Trophoblast cell (in vitro differentiated cells and primary cell): Measurements from ENCODE around the gene MXD4.

Experiments used
- DNase-seq, 2 donors: peaks; one replicate each; pipeline ENCODE4 v3.0.0-alpha.2; 2016
- H2AFZ ChIP-seq: 2 replicates; pipeline ENCODE4 v1.6.1; 2013; ENCODE audit warnings: low read length, moderate library complexity, mild to moderate bottlenecking; ENCODE audit not compliant: insufficient read depth, poor library complexity
- H2AK5ac ChIP-seq: 2 replicates; pipeline ENCODE4 v1.6.1; 2013; ENCODE audit warnings: mild to moderate bottlenecking, low read length
- H2BK120ac ChIP-seq: 2 replicates; pipeline ENCODE4 v1.6.1; 2013; ENCODE audit warnings: low read length, mild to moderate bottlenecking, moderate library complexity; ENCODE audit not compliant: insufficient read depth, poor library complexity
- H2BK12ac ChIP-seq: 2 replicates; pipeline ENCODE4 v1.6.1; 2013; ENCODE audit warnings: mild to moderate bottlenecking, low read length, moderate library complexity
- H2BK5ac ChIP-seq: 2 replicates; pipeline ENCODE4 v1.6.1; 2013; ENCODE audit warnings: low read length, low read depth, moderate library complexity, mild to moderate bottlenecking; ENCODE audit not compliant: poor library complexity
- H3K14ac ChIP-seq: 2 replicates; pipeline ENCODE4 v1.6.1; 2013; ENCODE audit warnings: mild to moderate bottlenecking, low read length
- H3K18ac ChIP-seq: 2 replicates; pipeline ENCODE4 v1.6.1; 2013; ENCODE audit warnings: mild to moderate bottlenecking, low read length
- H3K23ac ChIP-seq: 2 replicates; pipeline ENCODE4 v1.6.1; 2013; ENCODE audit warnings: low read length
- H3K27ac ChIP-seq: 2 replicates; pipeline ENCODE4 v1.5.1; 2013; ENCODE audit warnings: low read depth, mild to moderate bottlenecking, inconsistent platforms, low read length, moderate library complexity
- H3K27me3 ChIP-seq: 2 replicates; pipeline ENCODE4 v1.6.1; 2013; ENCODE audit warnings: inconsistent platforms, mild to moderate bottlenecking, low read length, moderate library complexity; ENCODE audit not compliant: insufficient read depth
- H3K36me3 ChIP-seq, 2 experiments: 1 replicate in 1 of 2; 2 replicates in 1 of 2; pipeline ENCODE4 v1.6.1; 2013; ENCODE audit warnings: low read length in 2 of 2, mild to moderate bottlenecking in 2 of 2, moderate library complexity in 1 of 2; ENCODE audit not compliant: insufficient read depth in 2 of 2, control insufficient read depth in 1 of 2
- H3K4ac ChIP-seq: 2 replicates; pipeline ENCODE4 v1.6.1; 2013; ENCODE audit warnings: low read depth, mild to moderate bottlenecking, low read length, moderate library complexity
- H3K4me1 ChIP-seq, 2 experiments: 1 replicate in 1 of 2; 2 replicates in 1 of 2; pipeline ENCODE4 v1.6.1; 2013; ENCODE audit warnings: low read length in 2 of 2, mild to moderate bottlenecking in 2 of 2, moderate library complexity in 1 of 2; ENCODE audit not compliant: insufficient read depth in 2 of 2, control insufficient read depth in 1 of 2
- H3K4me2 ChIP-seq: 2 replicates; pipeline ENCODE4 v1.6.1; 2013; ENCODE audit warnings: inconsistent platforms, mild to moderate bottlenecking, low read length, moderate library complexity
- H3K4me3 ChIP-seq: 2 replicates; pipeline ENCODE4 v1.5.1; 2013; ENCODE audit warnings: mild to moderate bottlenecking, low read depth, low read length, inconsistent platforms
- H3K79me1 ChIP-seq: one replicate; pipeline ENCODE4 v1.6.1; 2013; ENCODE audit warnings: low read length
- H3K79me2 ChIP-seq: 2 replicates; pipeline ENCODE4 v1.6.1; 2013; ENCODE audit warnings: low read length, mild to moderate bottlenecking; ENCODE audit not compliant: control insufficient read depth, insufficient read depth, poor library complexity
- H3K9ac ChIP-seq: 2 replicates; pipeline ENCODE4 v1.6.1; 2013; ENCODE audit warnings: mild to moderate bottlenecking, low read length
- H3K9me3 ChIP-seq: 2 replicates; pipeline ENCODE4 v1.6.1; 2013; ENCODE audit warnings: low read depth, mild to moderate bottlenecking, control low read depth, inconsistent platforms, low read length; ENCODE audit not compliant: insufficient read depth
- H4K12ac ChIP-seq: 2 replicates; pipeline ENCODE4 v1.6.1; 2013; ENCODE audit warnings: low read depth, mild to moderate bottlenecking, low read length, moderate library complexity
- H4K8ac ChIP-seq: 2 replicates; pipeline ENCODE4 v1.6.1; 2013; ENCODE audit warnings: low read depth, mild to moderate bottlenecking, low read length, moderate library complexity
- H4K91ac ChIP-seq: one replicate; pipeline ENCODE4 v1.6.1; 2013; ENCODE audit warnings: low read depth, mild to moderate bottlenecking, low read length, moderate library complexity
- WGBS: extraction: QIAGEN DNeasy Blood & Tissue Kit; methylation state at CpG from one replicate; pipeline ENCODE4 v1.1.7; 2013; ENCODE audit warnings: missing lambda C conversion rate; ENCODE audit not compliant: insufficient read length, insufficient coverage; ENCODE audit errors: extremely low coverage; 5-methylcytosine and 5-hydroxymethylcytosine counted together

The MXD4 gene

GRCh38 chr4:2263926-2264321 lies 2.0 kb upstream of the MXD4 start:
- no peak for DNase-seq
- H3K79me1 ChIP-seq, result peaks cover 10% of the 10 kb centered on the region

DNA sequence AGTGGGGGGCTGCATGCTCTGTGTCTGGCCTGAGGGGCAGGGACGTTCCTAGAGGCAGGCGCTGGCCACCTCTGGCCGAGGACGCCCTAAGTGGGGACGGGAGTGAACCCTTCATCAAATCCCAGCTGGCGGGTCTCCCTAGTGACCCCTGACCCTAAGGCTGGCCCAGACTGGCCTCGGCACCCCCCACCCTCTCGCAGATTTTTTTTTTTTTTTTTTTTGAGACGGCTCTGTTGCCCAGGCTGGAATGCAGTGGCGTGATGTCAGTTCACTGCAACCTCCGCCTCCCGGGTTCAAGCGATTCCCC lies 988 bp upstream of the MXD4 start:
- peak overlapping the region; percentile 79 for H4K12ac ChIP-seq
- no peak overlapping the region for H3K23ac ChIP-seq
- H3K79me1 ChIP-seq, result peaks cover 10% of the 10 kb centered on the region
- H3K27me3 ChIP-seq, result no peaks in the 10 kb centered on the region
- H2AFZ ChIP-seq, result peak overlapping the region; percentile 98
- no peak overlapping the region for H3K27ac ChIP-seq
- H3K9ac ChIP-seq, result no peak overlapping the region
- no peak overlapping the region for H2BK12ac ChIP-seq
- peak overlapping the region; percentile 80 for H2BK5ac ChIP-seq
- peak overlapping the region; percentile 19 for H3K4ac ChIP-seq
- peak overlapping the region; percentile 79 for H3K4me2 ChIP-seq
- H4K91ac ChIP-seq, result peak overlapping the region; percentile 92
- H3K79me2 ChIP-seq, result peaks cover 9% of the 10 kb centered on the region
- H3K9me3 ChIP-seq, result no peaks in the 10 kb centered on the region
- H4K8ac ChIP-seq, result peak overlapping the region; percentile 91
- no CpG with 5 or more reads among the region's 13 CpGs for WGBS
- H3K4me1 ChIP-seq, result peaks cover 9 to 14% of the 10 kb centered on the region in 2 experiments
- peak overlapping the region; percentile 69 for H3K14ac ChIP-seq
- H2AK5ac ChIP-seq, result peak overlapping the region; percentile 18
- H3K4me3 ChIP-seq, result peak overlapping the region; percentile 76
- peak overlapping the region; percentile 64 for H3K18ac ChIP-seq
- peaks cover 21 to 22% of the 10 kb centered on the region in 2 experiments for H3K36me3 ChIP-seq
- no peak overlapping the region for H2BK120ac ChIP-seq
- no peak for DNase-seq

More at GRCh38 chr4:2263926-2264321, 2.0 kb upstream of the MXD4 start:
- Histone ChIP-seq H2BK5ac (no peak overlapping the region), H3K9ac (no peak overlapping the region), H3K36me3 (peaks cover 11 to 14% of the 10 kb centered on the region in 2 experiments), H3K4me3 (no peak overlapping the region), H3K4ac (no peak overlapping the region), H3K79me2 (peaks cover 9% of the 10 kb centered on the region), H3K9me3 (no peaks in the 10 kb centered on the region), H2BK12ac (no peak overlapping the region), H3K4me2 (no peak overlapping the region), H3K18ac (no peak overlapping the region), H4K12ac (no peak overlapping the region), H4K8ac (no peak overlapping the region), H3K27ac (no peak overlapping the region), H3K23ac (no peak overlapping the region), H2AK5ac (no peak overlapping the region), H2BK120ac (no peak overlapping the region), H3K4me1 (peaks cover 9 to 14% of the 10 kb centered on the region in 2 experiments), H2AFZ (no peak overlapping the region), H3K27me3 (no peaks in the 10 kb centered on the region), H3K14ac (no peak overlapping the region), H4K91ac (no peak overlapping the region)
- no CpG with 5 or more reads among the region's 6 CpGs for WGBS

DNA sequence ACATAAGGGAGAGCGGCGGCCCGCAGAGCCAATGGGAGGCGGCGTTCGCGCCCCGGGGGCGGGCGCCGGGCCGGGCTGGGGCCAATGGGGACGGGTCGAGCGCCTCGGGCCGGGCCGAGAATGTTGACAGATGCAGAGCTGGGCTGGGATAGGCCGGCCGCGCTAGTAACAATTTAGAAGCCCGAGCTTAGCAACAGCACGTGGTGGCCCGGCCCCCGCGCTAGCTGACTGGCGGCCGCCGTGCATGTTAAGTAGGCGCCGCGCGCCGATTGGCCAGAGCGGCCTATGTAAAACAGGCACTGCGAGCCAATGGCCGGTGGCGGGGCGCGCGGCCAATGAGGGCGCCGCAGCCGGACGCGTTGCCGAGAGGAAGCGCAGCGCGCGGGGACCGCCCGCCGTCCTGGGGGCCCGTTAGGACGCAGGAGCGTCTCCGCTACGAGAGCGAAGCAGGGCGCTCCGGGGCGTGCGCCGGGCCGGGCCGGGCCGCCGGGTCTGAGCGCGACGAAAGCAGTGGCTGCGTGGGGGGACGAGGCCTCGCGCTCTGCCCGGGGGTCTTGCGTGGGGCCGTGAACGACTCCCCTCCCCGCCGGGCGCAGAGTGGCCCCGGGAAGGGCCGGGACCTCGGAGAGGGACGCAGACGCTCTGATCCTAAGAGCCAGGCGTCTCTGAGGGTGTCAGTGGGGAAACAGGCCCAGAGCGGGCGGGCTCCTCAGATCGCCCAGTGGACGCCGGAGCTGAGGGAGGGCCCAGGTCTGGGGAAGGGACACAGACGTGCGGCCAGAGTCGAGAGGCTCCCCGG lies 435 bp upstream of the MXD4 start:
- DNase-seq, result peak; percentile 99 to 100
- peak overlapping the region; percentile 98 for H2AFZ ChIP-seq
- H2BK5ac ChIP-seq, result peak overlapping the region; percentile 80
- H3K79me2 ChIP-seq, result peaks cover 9% of the 10 kb centered on the region
- H2BK120ac ChIP-seq, result peak overlapping the region; percentile 73
- no peak overlapping the region for H2BK12ac ChIP-seq
- H4K12ac ChIP-seq, result peak overlapping the region; percentile 79
- no peak overlapping the region for H3K23ac ChIP-seq
- peak overlapping the region; percentile 91 for H4K8ac ChIP-seq
- peak overlapping the region; percentile 62 for H3K27ac ChIP-seq
- H3K4me3 ChIP-seq, result peak overlapping the region; percentile 76
- peaks cover 10% of the 10 kb centered on the region for H3K79me1 ChIP-seq
- peak overlapping the region; percentile 79 for H3K4me2 ChIP-seq
- H3K14ac ChIP-seq, result peak overlapping the region; percentile 69
- H3K4me1 ChIP-seq, result peaks cover 9 to 14% of the 10 kb centered on the region in 2 experiments
- peak overlapping the region; percentile 92 for H4K91ac ChIP-seq
- H3K36me3 ChIP-seq, result peaks cover 27 to 28% of the 10 kb centered on the region in 2 experiments
- H3K9ac ChIP-seq, result peak overlapping the region; percentile 73
- no CpG with 5 or more reads among the region's 98 CpGs for WGBS
- no peaks in the 10 kb centered on the region for H3K9me3 ChIP-seq
- no peaks in the 10 kb centered on the region for H3K27me3 ChIP-seq
- H3K4ac ChIP-seq, result peak overlapping the region; percentile 19
- H2AK5ac ChIP-seq, result peak overlapping the region; percentile 18
- H3K18ac ChIP-seq, result peak overlapping the region; percentile 64

GRCh38 chr4:2261110-2261852 lies 628 bp downstream of the MXD4 start:
- Histone ChIP-seq H4K91ac (peak overlapping the region; percentile 86), H3K18ac (peak overlapping the region; percentile 81), H3K4ac (peak overlapping the region; percentile 56), H2AFZ (peak overlapping the region; percentile 61), H2BK120ac (peak overlapping the region; percentile 24), H2BK5ac (peak overlapping the region; percentile 61), H3K4me1 (peaks cover 9 to 14% of the 10 kb centered on the region in 2 experiments), H3K23ac (no peak overlapping the region), H3K9me3 (no peaks in the 10 kb centered on the region), H3K9ac (peak overlapping the region; percentile 88), H3K27me3 (no peaks in the 10 kb centered on the region), H3K14ac (peak overlapping the region; percentile 88), H3K4me2 (peak overlapping the region; percentile 74), H3K79me1 (peaks cover 10% of the 10 kb centered on the region), H2AK5ac (peak overlapping the region; percentile 48), H3K79me2 (peaks cover 9% of the 10 kb centered on the region), H3K4me3 (peak overlapping the region; percentile 90), H3K27ac (no peak overlapping the region), H4K8ac (peak overlapping the region; percentile 82), H2BK12ac (no peak overlapping the region), H3K36me3 (peaks cover 34 to 36% of the 10 kb centered on the region in 2 experiments), H4K12ac (peak overlapping the region; percentile 79)
- DNase-seq, result peak; percentile 22 to 73
- no CpG with 5 or more reads among the region's 91 CpGs for WGBS
